Testis (tissue), 2 donors: Measurements from ENCODE around the gene UGT1A4.

ENCODE experiments used
- POLR2A ChIP-seq: fragments of 450-650 bp; IDR thresholded peaks from one replicate; pipeline ENCODE4 v1.6.1; 2017; ENCODE audit warnings: antibody characterized with exemption, mild to moderate bottlenecking, moderate library complexity
- TF ChIP-seq, protein P1 (sequence below), 3 experiments: fragments of 450-650 bp in 2 of 3; fragments of 200-600 bp in 1 of 3; sonication (generic) in 1 of 3; IDR thresholded peaks; one replicate each; pipeline ENCODE4 v1.5.1; 2016 to 2019; ENCODE audit warnings: antibody characterized with exemption in 3 of 3, mild to moderate bottlenecking in 2 of 3, moderate library complexity in 1 of 3

DNA sequence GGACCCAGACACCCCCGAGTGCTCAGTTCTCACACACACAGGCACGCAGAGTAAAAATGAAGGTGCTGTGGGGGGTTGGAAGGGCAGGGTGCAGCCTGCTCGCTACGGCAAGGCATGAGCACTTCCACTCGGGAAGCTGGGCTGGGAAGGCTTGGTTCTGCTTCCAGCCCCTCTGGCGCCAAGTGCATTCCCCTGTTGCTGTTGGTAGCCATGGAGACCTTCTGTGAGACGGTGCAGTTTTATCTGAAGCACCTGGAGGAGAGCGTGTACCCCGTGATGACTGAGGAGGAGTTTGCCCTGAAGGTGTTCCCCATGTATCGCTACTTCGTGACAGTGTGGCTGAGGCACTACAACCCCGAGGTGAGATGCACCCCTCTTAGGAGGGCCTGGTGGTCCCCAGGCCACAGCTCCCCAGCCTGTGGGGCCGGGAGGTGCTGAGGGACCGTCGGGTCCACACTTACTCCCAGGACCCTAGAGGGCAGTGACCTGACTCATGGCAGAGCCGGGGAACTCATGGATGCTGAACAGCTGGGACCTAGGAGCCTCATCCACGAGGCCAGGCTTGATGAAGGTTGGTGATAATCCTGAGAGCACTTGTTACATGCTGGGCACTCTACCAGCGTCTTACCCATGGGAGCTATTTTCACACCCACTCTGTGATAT is 75.1 kb downstream of the UGT1A4 start:
- TF ChIP-seq, protein P1, sequence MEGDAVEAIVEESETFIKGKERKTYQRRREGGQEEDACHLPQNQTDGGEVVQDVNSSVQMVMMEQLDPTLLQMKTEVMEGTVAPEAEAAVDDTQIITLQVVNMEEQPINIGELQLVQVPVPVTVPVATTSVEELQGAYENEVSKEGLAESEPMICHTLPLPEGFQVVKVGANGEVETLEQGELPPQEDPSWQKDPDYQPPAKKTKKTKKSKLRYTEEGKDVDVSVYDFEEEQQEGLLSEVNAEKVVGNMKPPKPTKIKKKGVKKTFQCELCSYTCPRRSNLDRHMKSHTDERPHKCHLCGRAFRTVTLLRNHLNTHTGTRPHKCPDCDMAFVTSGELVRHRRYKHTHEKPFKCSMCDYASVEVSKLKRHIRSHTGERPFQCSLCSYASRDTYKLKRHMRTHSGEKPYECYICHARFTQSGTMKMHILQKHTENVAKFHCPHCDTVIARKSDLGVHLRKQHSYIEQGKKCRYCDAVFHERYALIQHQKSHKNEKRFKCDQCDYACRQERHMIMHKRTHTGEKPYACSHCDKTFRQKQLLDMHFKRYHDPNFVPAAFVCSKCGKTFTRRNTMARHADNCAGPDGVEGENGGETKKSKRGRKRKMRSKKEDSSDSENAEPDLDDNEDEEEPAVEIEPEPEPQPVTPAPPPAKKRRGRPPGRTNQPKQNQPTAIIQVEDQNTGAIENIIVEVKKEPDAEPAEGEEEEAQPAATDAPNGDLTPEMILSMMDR (IDR thresholded peaks at IDR 0.05), result no peak
- TF ChIP-seq POLR2A, result no peak
